Measurements from ENCODE around the gene RALGAPA2. TPM values are rescaled to one million over a fixed set of nuclear protein-coding genes. Genes with fewer than 3 reads are reported as not detected.

Gene RALGAPA2
- total and polyA plus RNA-seq, 8 donors: 34.5 to 79.8 (median 43.1) TPM

DNA sequence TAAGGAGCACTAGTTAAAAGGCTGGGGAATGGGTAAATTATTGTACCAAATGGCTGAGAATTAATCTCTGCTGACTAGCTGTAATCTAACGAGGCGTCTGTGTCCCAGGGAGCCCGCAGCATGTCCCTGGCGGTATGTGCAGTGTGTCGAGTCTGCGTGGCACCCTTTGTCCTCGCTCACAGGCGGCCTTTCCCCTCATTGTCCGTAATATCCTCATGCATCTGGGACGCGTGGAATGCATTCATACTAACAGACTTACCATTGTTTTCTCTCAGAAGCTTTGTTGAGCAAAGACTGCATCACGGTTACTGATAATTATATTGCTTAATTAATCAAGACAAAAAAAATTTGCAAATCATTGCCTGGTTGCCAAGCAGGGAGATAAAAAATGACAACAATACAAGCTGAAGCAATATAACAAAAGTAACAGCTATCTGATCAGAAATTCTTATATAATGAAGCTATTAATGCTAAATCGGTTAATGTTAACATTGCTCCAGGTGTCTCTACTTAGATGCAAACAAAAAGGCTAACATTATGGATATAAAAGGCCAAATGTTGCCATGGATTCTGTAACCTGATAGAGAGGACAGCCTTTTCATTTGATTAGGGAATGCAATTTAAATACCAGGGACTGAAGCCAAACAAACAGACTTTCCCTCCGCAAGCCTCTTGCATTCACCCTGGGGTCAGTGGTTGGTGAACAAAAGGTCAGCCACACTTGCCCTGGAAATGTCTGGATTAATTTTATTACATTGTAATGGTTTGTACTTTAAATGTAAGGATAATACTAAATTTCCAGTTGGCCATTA lies 219.7 kb downstream of the RALGAPA2 start:
- intact Hi-C loops (cut with DNase I): no loop called here
- H3K4me1 ChIP-seq: no peaks in the 10 kb centered on the region
- ATAC-seq (no peak), DNase-seq (no peak)
- TF ChIP-seq, protein P1, sequence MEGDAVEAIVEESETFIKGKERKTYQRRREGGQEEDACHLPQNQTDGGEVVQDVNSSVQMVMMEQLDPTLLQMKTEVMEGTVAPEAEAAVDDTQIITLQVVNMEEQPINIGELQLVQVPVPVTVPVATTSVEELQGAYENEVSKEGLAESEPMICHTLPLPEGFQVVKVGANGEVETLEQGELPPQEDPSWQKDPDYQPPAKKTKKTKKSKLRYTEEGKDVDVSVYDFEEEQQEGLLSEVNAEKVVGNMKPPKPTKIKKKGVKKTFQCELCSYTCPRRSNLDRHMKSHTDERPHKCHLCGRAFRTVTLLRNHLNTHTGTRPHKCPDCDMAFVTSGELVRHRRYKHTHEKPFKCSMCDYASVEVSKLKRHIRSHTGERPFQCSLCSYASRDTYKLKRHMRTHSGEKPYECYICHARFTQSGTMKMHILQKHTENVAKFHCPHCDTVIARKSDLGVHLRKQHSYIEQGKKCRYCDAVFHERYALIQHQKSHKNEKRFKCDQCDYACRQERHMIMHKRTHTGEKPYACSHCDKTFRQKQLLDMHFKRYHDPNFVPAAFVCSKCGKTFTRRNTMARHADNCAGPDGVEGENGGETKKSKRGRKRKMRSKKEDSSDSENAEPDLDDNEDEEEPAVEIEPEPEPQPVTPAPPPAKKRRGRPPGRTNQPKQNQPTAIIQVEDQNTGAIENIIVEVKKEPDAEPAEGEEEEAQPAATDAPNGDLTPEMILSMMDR (IDR thresholded peaks at IDR 0.05): no peak
- no peaks in the 10 kb centered on the region for H3K27me3 ChIP-seq
- H3K36me3 ChIP-seq: peaks cover 0 to 96% of the 10 kb centered on the region in 2 donors
- H3K4me3 ChIP-seq: no peak overlapping the region
- no peak overlapping the region for H3K27ac ChIP-seq
- no peaks in the 10 kb centered on the region for H3K9me3 ChIP-seq

DNA sequence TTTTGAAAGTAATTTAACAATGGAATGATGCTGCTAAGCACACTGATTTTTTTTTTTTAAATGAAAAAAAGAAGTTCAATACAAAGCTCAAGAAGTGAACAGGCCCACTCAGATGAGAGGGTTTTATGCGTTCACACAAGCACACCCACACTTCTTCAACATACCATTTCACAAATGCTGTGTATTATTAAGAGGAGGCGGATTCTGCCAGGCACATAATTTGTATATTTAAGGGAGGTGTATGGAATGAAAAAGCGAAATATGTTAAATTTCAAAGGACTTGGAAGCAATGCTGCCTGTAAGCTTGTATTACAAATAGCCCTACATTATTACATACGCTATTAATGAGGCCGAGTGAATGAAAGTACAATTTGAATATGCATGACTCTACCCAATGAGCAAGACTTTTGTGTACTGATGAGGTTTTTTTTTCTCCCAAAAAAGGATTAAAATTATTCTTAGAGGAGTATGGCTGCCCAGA lies 220.6 kb downstream of the RALGAPA2 start:
- Histone ChIP-seq H3K4me1 (no peaks in the 10 kb centered on the region), H3K27me3 (no peaks in the 10 kb centered on the region)

DNA sequence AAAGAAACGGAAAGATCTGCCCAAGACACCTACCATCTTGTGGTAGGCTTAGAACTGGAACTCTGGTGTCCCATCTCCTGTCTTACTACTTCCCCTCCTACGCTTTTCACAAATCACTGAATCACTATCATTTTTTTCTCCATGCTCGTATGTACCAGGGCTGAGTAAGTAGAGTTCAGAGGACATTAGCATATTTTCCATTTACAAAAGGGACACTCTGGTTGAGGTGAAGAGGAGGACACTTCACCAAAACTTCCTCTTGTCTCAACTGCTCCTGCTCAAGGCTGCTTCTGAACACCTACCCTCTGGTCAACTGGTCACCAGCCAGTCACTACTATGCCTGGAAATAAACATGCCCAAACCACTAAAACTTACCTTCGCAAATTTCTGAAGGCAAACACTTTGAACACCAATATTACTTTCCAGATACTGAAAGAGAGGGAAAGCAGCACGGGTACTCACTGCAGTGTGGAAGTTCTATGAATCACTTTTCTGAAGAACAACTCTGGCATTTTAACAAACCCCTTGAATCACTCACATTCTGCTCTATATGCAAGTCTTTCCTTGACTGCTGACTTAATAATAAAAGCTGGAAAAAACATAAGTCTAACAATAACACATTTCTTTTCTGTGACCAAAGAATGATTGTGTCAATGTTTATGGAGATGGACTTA lies 221.2 kb downstream of the RALGAPA2 start:
- H3K27ac ChIP-seq: no peak overlapping the region
- TF ChIP-seq, protein P1 (IDR thresholded peaks at IDR 0.05): no peak
- no peak for DNase-seq
- no peaks in the 10 kb centered on the region for H3K4me1 ChIP-seq
- H3K9me3 ChIP-seq: no peaks in the 10 kb centered on the region
- no peak overlapping the region for H3K4me3 ChIP-seq
- no peaks in the 10 kb centered on the region for H3K27me3 ChIP-seq
- intact Hi-C loops (cut with DNase I): no loop called here
- H3K36me3 ChIP-seq: peaks cover 0 to 96% of the 10 kb centered on the region in 2 donors
- no peak for ATAC-seq

More for the DNA sequence above, 220.6 kb downstream of the RALGAPA2 start:
- no peak for DNase-seq
- Histone ChIP-seq H3K36me3 (peaks cover 0 to 96% of the 10 kb centered on the region in 2 donors), H3K9me3 (no peaks in the 10 kb centered on the region), H3K4me3 (no peak overlapping the region), H3K27ac (no peak overlapping the region)
- no peak for ATAC-seq
- TF ChIP-seq, protein P1 (IDR thresholded peaks at IDR 0.05): no peak
- intact Hi-C loops (cut with DNase I): no loop called here

DNA sequence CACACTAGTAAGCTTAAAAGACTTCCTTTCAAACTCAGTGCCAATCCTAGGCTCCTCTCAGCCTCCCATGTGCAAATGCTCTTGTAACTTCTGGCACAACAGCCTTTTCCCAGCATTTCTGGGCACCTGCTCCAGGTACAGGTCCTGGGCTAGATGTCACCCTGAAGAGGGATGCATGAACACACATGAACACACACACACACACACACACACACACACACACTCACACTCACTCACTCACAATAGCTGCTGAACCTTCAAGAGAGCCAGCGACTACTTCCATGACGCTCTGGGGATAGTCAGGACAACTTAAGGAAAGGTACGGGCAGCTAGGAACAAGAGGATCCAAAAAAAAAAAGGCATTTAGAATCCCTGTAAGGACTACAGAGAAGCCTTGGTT lies 221.8 kb downstream of the RALGAPA2 start:
- ATAC-seq: no peak
- Histone ChIP-seq H3K27ac (no peak overlapping the region), H3K9me3 (no peaks in the 10 kb centered on the region), H3K4me1 (no peaks in the 10 kb centered on the region), H3K36me3 (peaks cover 0 to 93% of the 10 kb centered on the region in 2 donors), H3K27me3 (no peaks in the 10 kb centered on the region), H3K4me3 (no peak overlapping the region)
- intact Hi-C loops (cut with DNase I): no loop called here
- TF ChIP-seq, protein P1 (IDR thresholded peaks at IDR 0.05): no peak
- DNase-seq: no peak
